ENCODE measurements around the gene AGFG1. TPM values are rescaled to one million over a fixed set of nuclear protein-coding genes. Genes with fewer than 3 reads are reported as not detected.

The AGFG1 gene
- total RNA-seq, 1 donor from 2014 or later = 125 TPM

DNA sequence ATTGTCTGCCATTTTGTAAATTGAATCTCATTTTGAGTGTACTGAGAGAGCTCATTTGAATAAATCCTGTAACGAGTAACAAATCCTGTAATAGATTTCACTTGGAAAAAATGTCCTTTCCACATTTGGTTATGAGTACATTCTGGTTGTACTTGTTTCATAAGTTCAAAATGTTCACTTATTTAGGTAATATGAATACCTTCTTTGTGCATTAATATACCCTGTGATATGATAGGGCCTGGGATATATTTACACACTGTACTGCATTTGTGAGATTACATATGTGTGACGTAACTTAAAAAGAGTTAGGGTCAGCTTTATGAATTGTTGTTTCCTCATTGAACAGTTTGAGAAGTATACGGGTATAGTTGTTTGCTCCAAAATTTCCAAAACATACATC, 16.1 kb downstream of the AGFG1 start:
- CTCF ChIA-PET = no interaction called here
- peaks cover 18% of the 10 kb centered on the region for H3K36me3 Mint-ChIP-seq (ENCODE audit: low read depth)
- H3K4me3 Mint-ChIP-seq = no peak overlapping the region
- intact Hi-C loops (cut with micrococcal nuclease) = loop anchor here (2.0 kb wide), 1 partner anchor 13 kb away; no protein-coding TSS in a partner anchor
- DNase-seq (no peak), ATAC-seq (ENCODE audit: low read depth) (no peak)
- H3K27me3 Mint-ChIP-seq = no peaks in the 10 kb centered on the region
- H3K27ac Mint-ChIP-seq = no peak overlapping the region
- H3K4me1 Mint-ChIP-seq = peaks cover 53% of the 10 kb centered on the region
- H3K9me3 Mint-ChIP-seq = peaks cover 5% of the 10 kb centered on the region
- POLR2A ChIA-PET = no interaction called here
- TF ChIP-seq, protein P1, sequence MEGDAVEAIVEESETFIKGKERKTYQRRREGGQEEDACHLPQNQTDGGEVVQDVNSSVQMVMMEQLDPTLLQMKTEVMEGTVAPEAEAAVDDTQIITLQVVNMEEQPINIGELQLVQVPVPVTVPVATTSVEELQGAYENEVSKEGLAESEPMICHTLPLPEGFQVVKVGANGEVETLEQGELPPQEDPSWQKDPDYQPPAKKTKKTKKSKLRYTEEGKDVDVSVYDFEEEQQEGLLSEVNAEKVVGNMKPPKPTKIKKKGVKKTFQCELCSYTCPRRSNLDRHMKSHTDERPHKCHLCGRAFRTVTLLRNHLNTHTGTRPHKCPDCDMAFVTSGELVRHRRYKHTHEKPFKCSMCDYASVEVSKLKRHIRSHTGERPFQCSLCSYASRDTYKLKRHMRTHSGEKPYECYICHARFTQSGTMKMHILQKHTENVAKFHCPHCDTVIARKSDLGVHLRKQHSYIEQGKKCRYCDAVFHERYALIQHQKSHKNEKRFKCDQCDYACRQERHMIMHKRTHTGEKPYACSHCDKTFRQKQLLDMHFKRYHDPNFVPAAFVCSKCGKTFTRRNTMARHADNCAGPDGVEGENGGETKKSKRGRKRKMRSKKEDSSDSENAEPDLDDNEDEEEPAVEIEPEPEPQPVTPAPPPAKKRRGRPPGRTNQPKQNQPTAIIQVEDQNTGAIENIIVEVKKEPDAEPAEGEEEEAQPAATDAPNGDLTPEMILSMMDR (IDR thresholded peaks at IDR 0.05) = no peak

DNA sequence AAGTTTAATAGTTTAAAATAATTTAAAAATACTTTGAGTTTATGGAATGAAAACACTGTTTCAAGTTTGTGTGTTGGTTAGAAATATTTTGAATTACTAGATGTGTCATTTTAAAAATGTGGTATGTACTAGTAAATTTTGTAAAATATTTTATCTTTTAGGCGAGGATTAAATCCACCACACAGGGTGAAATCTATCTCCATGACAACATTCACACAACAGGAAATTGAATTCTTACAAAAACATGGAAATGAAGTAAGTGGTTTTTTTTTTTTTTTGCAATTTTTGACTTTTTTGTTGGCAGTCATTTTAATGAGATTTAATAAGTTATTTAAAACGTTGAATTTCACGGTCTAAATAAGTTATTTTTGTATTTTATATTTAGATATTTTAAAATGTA, 19.4 kb downstream of the AGFG1 start:
- POLR2A ChIA-PET = no interaction called here
- CTCF ChIA-PET = interaction anchor here (0.9 kb wide), 1 partner anchor 275 kb away, joined by 3 read pairs; no protein-coding TSS in a partner anchor

DNA sequence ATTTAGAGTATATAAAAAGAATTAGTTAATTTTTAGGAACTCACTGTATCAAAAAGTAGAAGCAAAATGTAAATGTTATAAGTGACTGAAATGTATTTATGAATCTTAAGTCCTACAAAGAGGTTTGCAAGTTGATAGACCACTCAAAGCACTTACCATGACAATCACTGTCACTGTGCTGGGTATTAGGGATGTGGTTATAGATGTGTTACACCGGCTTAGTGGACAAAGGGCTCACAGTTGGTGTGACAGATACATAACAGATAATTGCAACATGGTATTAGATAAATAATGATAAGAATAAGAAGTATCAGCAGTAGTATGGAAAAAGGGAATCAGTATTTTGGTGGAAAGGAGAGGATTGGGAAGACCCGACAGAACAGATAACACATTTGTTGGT, 21.6 kb downstream of the AGFG1 start:
- no peaks in the 10 kb centered on the region for H3K27me3 Mint-ChIP-seq
- DNase-seq = no peak
- ATAC-seq (ENCODE audit: low read depth) = no peak
- no peak overlapping the region for H3K4me3 Mint-ChIP-seq
- no peak overlapping the region for H3K27ac Mint-ChIP-seq
- TF ChIP-seq, protein P1 (IDR thresholded peaks at IDR 0.05) = no peak
- no peaks in the 10 kb centered on the region for H3K9me3 Mint-ChIP-seq
- intact Hi-C loops (cut with micrococcal nuclease) = loop anchor here (2.0 kb wide), 1 partner anchor 13 kb away; no protein-coding TSS in a partner anchor
- H3K36me3 Mint-ChIP-seq (ENCODE audit: low read depth) = peaks cover 43% of the 10 kb centered on the region
- CTCF ChIA-PET = no interaction called here
- POLR2A ChIA-PET = no interaction called here
- peaks cover 31% of the 10 kb centered on the region for H3K4me1 Mint-ChIP-seq

More for the DNA sequence above, 19.4 kb downstream of the AGFG1 start:
- H3K4me3 Mint-ChIP-seq = no peak overlapping the region
- H3K4me1 Mint-ChIP-seq = peaks cover 43% of the 10 kb centered on the region
- TF ChIP-seq, protein P1 (IDR thresholded peaks at IDR 0.05) = no peak
- H3K36me3 Mint-ChIP-seq (ENCODE audit: low read depth) = peaks cover 34% of the 10 kb centered on the region
- intact Hi-C loops (cut with micrococcal nuclease) = no loop called here
- ATAC-seq (ENCODE audit: low read depth) (no peak), DNase-seq (no peak)
- no peaks in the 10 kb centered on the region for H3K27me3 Mint-ChIP-seq
- H3K27ac Mint-ChIP-seq = no peak overlapping the region
- no peaks in the 10 kb centered on the region for H3K9me3 Mint-ChIP-seq

DNA sequence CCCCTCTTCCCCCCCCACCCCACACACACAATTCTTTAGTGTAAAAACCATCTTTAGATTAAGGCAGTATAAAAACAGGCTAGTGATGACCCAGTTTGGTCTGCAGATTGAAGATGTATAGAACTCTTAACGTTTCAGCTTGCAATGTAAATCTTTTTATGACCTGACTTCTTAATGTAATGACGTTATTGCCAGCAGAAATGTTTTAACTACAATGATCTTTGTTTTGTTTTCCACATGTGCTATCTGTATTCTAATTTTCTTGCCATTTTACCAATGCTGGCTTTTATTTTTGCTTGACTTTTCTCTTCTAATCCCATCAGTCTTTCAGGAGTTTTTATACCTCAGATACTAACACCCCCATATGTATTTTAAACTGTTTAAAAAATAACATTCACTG, 25.2 kb downstream of the AGFG1 start:
- intact Hi-C loops (cut with micrococcal nuclease) = no loop called here
- H3K36me3 Mint-ChIP-seq (ENCODE audit: low read depth) = peaks cover 54% of the 10 kb centered on the region
- POLR2A ChIA-PET = no interaction called here
- TF ChIP-seq, protein P1 (IDR thresholded peaks at IDR 0.05) = no peak
- ATAC-seq (ENCODE audit: low read depth) (no peak), DNase-seq (no peak)
- CTCF ChIA-PET = no interaction called here
- no peaks in the 10 kb centered on the region for H3K9me3 Mint-ChIP-seq
- peaks cover 24% of the 10 kb centered on the region for H3K4me1 Mint-ChIP-seq
- H3K4me3 Mint-ChIP-seq = no peak overlapping the region
- no peaks in the 10 kb centered on the region for H3K27me3 Mint-ChIP-seq
- no peak overlapping the region for H3K27ac Mint-ChIP-seq

DNA sequence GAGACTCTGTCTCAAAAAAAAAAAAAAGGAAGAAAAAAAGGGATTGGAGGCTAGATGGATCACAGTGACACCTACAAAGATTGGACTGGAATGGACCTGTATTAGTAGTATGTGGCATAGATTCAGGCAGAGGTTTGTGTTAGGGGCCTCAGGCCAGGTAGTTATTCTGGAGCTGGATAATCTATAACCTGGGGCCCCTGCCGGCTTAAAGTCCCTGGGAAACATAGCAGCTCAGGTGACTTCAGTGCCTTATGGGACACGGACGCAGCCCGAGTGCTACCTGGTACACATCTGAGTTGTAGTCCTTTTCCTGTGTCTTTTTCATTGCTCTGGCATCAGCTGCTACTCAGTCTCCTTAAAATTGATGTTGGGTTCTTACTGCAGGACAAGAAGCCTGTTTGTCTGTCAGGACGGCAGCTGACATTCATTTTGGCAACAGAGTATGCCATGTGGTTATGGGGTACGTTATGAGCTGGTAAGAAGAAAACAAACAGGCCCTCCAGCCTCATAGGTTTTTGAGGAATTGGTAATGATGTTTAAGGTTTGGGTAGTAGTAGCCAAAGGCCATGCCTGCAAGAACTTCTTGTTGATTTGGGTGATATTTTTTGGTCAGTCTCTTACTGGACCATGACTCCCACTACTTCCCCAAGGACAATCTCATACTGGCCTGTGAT, 27.8 kb downstream of the AGFG1 start:
- no peak for DNase-seq
- TF ChIP-seq, protein P1 (IDR thresholded peaks at IDR 0.05) = no peak
- ATAC-seq (ENCODE audit: low read depth) = no peak
- ChIA-PET POLR2A (interaction anchor here (0.7 kb wide), 1 partner anchor 113 kb away, joined by 3 read pairs; no protein-coding TSS in a partner anchor), CTCF (no interaction called here)
- peaks cover 40% of the 10 kb centered on the region for H3K4me1 Mint-ChIP-seq
- H3K36me3 Mint-ChIP-seq (ENCODE audit: low read depth) = peaks cover 52% of the 10 kb centered on the region
- intact Hi-C loops (cut with micrococcal nuclease) = loop anchor here (2.0 kb wide), 1 partner anchor 17 kb away; no protein-coding TSS in a partner anchor
- no peaks in the 10 kb centered on the region for H3K27me3 Mint-ChIP-seq
- no peak overlapping the region for H3K4me3 Mint-ChIP-seq
- no peaks in the 10 kb centered on the region for H3K9me3 Mint-ChIP-seq
- H3K27ac Mint-ChIP-seq = no peak overlapping the region
